Measurements from ENCODE around the gene ICAM4.

DNA sequence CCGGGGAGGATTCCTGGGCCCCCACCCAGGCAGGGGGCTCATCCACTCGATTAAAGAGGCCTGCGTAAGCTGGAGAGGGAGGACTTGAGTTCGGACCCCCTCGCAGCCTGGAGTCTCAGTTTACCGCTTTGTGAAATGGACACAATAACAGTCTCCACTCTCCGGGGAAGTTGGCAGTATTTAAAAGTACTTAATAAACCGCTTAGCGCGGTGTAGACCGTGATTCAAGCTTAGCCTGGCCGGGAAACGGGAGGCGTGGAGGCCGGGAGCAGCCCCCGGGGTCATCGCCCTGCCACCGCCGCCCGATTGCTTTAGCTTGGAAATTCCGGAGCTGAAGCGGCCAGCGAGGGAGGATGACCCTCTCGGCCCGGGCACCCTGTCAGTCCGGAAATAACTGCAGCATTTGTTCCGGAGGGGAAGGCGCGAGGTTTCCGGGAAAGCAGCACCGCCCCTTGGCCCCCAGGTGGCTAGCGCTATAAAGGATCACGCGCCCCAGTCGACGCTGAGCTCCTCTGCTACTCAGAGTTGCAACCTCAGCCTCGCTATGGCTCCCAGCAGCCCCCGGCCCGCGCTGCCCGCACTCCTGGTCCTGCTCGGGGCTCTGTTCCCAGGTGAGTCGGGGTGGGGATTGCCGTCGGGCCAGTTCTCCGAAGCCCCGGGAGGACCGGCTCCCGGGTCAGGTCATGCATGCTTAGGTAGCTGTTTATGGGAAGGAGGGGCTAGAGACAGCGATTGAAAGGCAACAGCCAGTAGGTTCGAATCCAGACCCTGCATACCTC lies 15.9 kb upstream of the ICAM4 start, which contains the start of gene ICAM1:
- TF ChIP-seq, protein P1, sequence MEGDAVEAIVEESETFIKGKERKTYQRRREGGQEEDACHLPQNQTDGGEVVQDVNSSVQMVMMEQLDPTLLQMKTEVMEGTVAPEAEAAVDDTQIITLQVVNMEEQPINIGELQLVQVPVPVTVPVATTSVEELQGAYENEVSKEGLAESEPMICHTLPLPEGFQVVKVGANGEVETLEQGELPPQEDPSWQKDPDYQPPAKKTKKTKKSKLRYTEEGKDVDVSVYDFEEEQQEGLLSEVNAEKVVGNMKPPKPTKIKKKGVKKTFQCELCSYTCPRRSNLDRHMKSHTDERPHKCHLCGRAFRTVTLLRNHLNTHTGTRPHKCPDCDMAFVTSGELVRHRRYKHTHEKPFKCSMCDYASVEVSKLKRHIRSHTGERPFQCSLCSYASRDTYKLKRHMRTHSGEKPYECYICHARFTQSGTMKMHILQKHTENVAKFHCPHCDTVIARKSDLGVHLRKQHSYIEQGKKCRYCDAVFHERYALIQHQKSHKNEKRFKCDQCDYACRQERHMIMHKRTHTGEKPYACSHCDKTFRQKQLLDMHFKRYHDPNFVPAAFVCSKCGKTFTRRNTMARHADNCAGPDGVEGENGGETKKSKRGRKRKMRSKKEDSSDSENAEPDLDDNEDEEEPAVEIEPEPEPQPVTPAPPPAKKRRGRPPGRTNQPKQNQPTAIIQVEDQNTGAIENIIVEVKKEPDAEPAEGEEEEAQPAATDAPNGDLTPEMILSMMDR (conservative IDR thresholded peaks at IDR 0.05 in 1 of 2, IDR thresholded peaks at IDR 0.05 in 1 of 2; ENCODE audit: low read depth in 1 of 2, low read length in 2 of 2) = no peak
- TF ChIP-seq EZH2 (IDR thresholded peaks at IDR 0.05; ENCODE audit: low read length, missing control alignments) = peak; percentile 10
